GM12874 (cell line): ENCODE data around the gene RABGAP1.

ENCODE experiments used
- CTCF ChIP-seq: IDR thresholded peaks from 2 replicates; pipeline ENCODE4 v1.5.1; 2011; ENCODE audit warnings: low read depth, mild to moderate bottlenecking, control low read depth, low read length, moderate library complexity; ENCODE audit not compliant: insufficient read depth

RABGAP1 gene

GRCh38 chr9:123043081-123043939 lies 102.5 kb downstream of the RABGAP1 start:
- no peak for TF ChIP-seq CTCF

GRCh38 chr9:123044586-123044985 lies 103.8 kb downstream of the RABGAP1 start:
- TF ChIP-seq CTCF = no peak

- TF ChIP-seq CTCF = no peak
Measured at GRCh38 chr9:123046406-123047195, 105.8 kb downstream of the RABGAP1 start.

- TF ChIP-seq CTCF = no peak
Measured at GRCh38 chr9:123048748-123049147, 107.9 kb downstream of the RABGAP1 start.

GRCh38 chr9:123049589-123050222 lies 108.9 kb downstream of the RABGAP1 start:
- no peak for TF ChIP-seq CTCF

GRCh38 chr9:123053046-123053445 lies 112.2 kb downstream of the RABGAP1 start:
- no peak for TF ChIP-seq CTCF

GRCh38 chr9:123053711-123054110 lies 112.9 kb downstream of the RABGAP1 start:
- no peak for TF ChIP-seq CTCF
